Epithelial cell of esophagus (primary cell): Measurements from ENCODE around the gene LRIG1.

Experiments
- DNase-seq: peaks from one replicate; pipeline ENCODE4 v3.0.0; 2010; ENCODE audit warnings: low read depth
- H3K4me3 ChIP-seq: 2 replicates; pipeline ENCODE4 v1.5.1; 2011; ENCODE audit warnings: mild to moderate bottlenecking, low read length, control low read depth
- TF ChIP-seq, protein P1 (sequence below): IDR thresholded peaks from 2 replicates; pipeline ENCODE4 v1.5.1; 2011; ENCODE audit warnings: low read depth, mild to moderate bottlenecking, low read length, control low read depth, inconsistent platforms; ENCODE audit not compliant: insufficient read depth; ENCODE audit errors: missing control alignments

LRIG1 gene

DNA sequence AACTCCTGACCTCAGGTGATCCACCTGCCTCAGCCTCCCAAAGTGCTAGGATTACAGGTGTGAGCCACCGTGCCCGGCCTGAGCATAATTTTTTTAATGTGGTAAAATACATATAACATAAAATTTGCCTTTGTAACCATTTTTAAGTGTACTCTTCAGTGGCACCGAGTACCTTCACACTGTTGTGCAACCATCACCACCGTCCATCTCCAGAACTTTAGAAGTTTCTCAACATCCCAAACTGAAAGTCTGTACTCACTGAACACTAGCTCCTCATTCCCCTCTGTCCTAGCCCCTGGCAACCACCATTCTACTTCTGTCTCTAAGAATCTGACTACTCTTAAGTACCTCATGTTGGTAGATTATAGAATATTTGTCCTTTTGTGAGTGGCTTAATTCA is 35.2 kb downstream of the LRIG1 start:
- H3K4me3 ChIP-seq: no peak overlapping the region
- TF ChIP-seq, protein P1, sequence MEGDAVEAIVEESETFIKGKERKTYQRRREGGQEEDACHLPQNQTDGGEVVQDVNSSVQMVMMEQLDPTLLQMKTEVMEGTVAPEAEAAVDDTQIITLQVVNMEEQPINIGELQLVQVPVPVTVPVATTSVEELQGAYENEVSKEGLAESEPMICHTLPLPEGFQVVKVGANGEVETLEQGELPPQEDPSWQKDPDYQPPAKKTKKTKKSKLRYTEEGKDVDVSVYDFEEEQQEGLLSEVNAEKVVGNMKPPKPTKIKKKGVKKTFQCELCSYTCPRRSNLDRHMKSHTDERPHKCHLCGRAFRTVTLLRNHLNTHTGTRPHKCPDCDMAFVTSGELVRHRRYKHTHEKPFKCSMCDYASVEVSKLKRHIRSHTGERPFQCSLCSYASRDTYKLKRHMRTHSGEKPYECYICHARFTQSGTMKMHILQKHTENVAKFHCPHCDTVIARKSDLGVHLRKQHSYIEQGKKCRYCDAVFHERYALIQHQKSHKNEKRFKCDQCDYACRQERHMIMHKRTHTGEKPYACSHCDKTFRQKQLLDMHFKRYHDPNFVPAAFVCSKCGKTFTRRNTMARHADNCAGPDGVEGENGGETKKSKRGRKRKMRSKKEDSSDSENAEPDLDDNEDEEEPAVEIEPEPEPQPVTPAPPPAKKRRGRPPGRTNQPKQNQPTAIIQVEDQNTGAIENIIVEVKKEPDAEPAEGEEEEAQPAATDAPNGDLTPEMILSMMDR: no peak
- no peak for DNase-seq

GRCh38 chr3:66465034-66465433 is 35.8 kb downstream of the LRIG1 start:
- no peak for DNase-seq
- no peak overlapping the region for H3K4me3 ChIP-seq
- TF ChIP-seq, protein P1: no peak

DNA sequence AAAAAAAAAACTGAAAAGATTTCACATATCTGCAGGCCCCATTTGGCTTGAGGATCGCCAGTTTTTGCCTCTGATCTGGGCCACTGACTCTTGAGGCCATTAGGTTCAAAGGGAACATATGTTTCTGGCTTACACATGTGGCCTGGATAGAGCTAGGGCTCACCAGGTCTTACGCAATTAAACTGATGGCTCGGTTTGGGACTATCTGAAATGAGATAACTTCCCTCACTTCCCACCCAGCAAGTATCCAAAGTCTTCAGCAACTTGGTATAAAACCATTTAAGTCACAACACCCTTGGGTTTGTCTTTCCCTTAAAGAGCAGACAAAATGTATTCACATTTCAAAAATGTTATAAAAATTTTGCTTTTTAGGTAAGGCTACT is 36.3 kb downstream of the LRIG1 start:
- TF ChIP-seq, protein P1: no peak
- DNase-seq: peak; percentile 27
- H3K4me3 ChIP-seq: no peak overlapping the region

GRCh38 chr3:66463730-66464511 is 36.9 kb downstream of the LRIG1 start:
- H3K4me3 ChIP-seq: no peak overlapping the region
- TF ChIP-seq, protein P1: no peak

DNA sequence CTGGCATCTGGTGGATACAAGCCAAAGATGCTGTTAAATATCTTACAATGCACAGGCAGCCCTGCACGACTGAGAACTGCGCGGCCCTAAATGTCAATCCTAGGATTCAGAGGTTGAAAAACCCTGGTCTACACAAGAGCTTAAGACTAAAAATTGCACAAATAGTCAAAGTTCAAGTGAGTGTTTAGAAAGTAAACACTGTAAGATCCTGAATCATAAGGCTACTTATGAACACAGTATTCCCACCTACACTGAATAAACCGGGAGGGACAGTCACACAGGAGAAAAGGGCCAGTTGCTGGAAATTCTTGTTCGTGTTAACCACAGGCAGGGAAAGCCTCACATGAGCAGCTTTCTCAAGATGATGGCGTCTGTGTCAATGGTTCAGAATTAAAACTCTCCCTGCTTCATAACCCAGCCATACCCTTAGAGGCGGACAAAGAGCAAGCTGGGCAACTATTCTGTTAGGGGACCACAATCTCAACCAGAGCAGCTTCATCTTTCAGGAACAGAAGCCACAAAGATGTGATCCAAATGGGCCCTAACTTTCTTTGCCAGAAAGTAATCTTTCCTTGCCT is 37.7 kb downstream of the LRIG1 start:
- DNase-seq: peak; percentile 51
- TF ChIP-seq, protein P1: no peak
- H3K4me3 ChIP-seq: no peak overlapping the region

More at GRCh38 chr3:66463730-66464511, 36.9 kb downstream of the LRIG1 start:
- DNase-seq: peak; percentile 62

GRCh38 chr3:66457252-66457651 is 43.6 kb downstream of the LRIG1 start:
- DNase-seq: no peak
- H3K4me3 ChIP-seq: no peak overlapping the region
- TF ChIP-seq, protein P1: no peak

- no peak for DNase-seq
- no peak overlapping the region for H3K4me3 ChIP-seq
- TF ChIP-seq, protein P1: no peak
Observed at GRCh38 chr3:66456711-66457173, 44.1 kb downstream of the LRIG1 start.
